ENCODE measurements around the gene CARD18. TPM values are rescaled to one million over a fixed set of nuclear protein-coding genes. Genes with fewer than 3 reads are reported as not detected.

Gene CARD18
- total and polyA plus RNA-seq, 2 donors (not counting 1 experiment from before 2014, with no cell fraction given), result not detected

DNA sequence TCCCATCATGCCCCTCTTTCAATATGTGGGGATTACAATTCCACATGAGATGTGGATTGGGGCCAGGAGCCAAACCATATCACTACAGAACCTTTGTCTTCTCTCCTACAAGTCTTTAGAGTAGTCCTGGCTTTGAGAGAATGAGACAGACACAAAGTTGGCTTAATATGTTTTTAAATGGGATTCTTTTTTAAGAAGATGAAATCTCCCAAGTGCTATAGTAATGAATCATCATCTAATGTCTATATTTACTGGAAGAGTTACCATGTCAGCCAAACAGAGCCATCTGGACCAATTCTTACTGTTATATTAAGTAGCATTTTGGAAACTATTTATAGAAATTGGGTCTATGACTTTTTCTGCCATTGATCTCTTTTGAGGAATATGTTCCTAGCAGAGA, 38.1 kb upstream of the CARD18 start:
- CTCF ChIA-PET, result no interaction called here
- Mint-ChIP-seq H3K4me3 (no peak overlapping the region), H3K27ac (no peak overlapping the region), H3K27me3 (peaks cover 3% of the 10 kb centered on the region), H3K4me1 (no peaks in the 10 kb centered on the region), H3K9me3 (ENCODE audit: insufficient read depth) (no peaks in the 10 kb centered on the region)
- Histone ChIP-seq H2AFZ (ENCODE audit: insufficient read depth, low read depth, low read length, poor library complexity, severe bottlenecking) (no peak overlapping the region), H3K4me3 (ENCODE audit: control extremely low read depth in 1 of 5, extremely low read depth in 1 of 5, insufficient read depth in 1 of 5, low read depth in 2 of 5, low read length in 4 of 5) (no peak overlapping the region), H3K4me2 (replicated peaks; ENCODE audit: low read depth, low read length, poor library complexity, severe bottlenecking) (no peak overlapping the region), H3K27ac (ENCODE audit: low read length in 2 of 2) (no peak overlapping the region), H3K36me3 (replicated peaks in 1 of 2; ENCODE audit: control extremely low read depth in 1 of 2, control insufficient read depth in 1 of 2, extremely low read depth in 1 of 2, insufficient read depth in 2 of 2, low read length in 1 of 2) (no peaks in the 10 kb centered on the region), H3K79me2 (ENCODE audit: control insufficient read depth, insufficient read depth, low read length) (no peaks in the 10 kb centered on the region), H3K9ac (ENCODE audit: low read length) (no peak overlapping the region), H4K20me1 (ENCODE audit: control insufficient read depth, insufficient read depth, low read length, poor library complexity, severe bottlenecking) (no peaks in the 10 kb centered on the region), H3K9me3 (ENCODE audit: control extremely low read depth in 1 of 3, control insufficient read depth in 2 of 3, insufficient read depth in 1 of 3, low read length in 2 of 3) (peaks cover 0 to 1% (median 0%) of the 10 kb centered on the region in 3 donors), H3K27me3 (replicated peaks in 1 of 4; ENCODE audit: control extremely low read depth in 1 of 4, control insufficient read depth in 3 of 4, insufficient read depth in 4 of 4, low read length in 3 of 4) (no peaks in the 10 kb centered on the region), H3K4me1 (ENCODE audit: control insufficient read depth in 2 of 2, insufficient read depth in 2 of 2, low read length in 2 of 2) (no peaks in the 10 kb centered on the region)
- TF ChIP-seq, protein P1, sequence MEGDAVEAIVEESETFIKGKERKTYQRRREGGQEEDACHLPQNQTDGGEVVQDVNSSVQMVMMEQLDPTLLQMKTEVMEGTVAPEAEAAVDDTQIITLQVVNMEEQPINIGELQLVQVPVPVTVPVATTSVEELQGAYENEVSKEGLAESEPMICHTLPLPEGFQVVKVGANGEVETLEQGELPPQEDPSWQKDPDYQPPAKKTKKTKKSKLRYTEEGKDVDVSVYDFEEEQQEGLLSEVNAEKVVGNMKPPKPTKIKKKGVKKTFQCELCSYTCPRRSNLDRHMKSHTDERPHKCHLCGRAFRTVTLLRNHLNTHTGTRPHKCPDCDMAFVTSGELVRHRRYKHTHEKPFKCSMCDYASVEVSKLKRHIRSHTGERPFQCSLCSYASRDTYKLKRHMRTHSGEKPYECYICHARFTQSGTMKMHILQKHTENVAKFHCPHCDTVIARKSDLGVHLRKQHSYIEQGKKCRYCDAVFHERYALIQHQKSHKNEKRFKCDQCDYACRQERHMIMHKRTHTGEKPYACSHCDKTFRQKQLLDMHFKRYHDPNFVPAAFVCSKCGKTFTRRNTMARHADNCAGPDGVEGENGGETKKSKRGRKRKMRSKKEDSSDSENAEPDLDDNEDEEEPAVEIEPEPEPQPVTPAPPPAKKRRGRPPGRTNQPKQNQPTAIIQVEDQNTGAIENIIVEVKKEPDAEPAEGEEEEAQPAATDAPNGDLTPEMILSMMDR (IDR thresholded peaks at IDR 0.05), result no peak
- no peak for TF ChIP-seq EZH2 (IDR thresholded peaks at IDR 0.05; ENCODE audit: borderline replicate concordance, insufficient read depth, low read depth, low read length, poor library complexity, severe bottlenecking)
- DNase-seq, result no peak
- ATAC-seq (ENCODE audit: low read depth), result no peak
- POLR2A ChIA-PET, result no interaction called here
- intact Hi-C loops (cut with micrococcal nuclease), result no loop called here

DNA sequence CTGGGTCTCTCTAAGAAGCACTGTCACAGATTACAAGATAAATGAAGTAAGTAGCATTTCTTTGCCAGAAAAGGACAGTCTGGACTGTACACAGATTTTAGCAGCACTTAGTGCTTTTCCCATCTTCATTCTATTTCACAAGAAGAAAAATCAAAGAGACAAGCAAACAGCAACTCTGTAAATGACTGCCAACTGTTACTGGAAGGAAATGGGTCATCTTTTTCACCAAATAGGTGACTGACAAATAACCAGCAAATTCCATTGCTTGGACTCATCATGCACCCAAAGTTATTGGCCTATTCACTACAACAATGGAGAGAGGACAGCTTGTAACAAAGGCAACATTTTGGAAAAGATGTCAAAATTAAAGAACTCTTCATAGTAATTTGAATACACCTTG, 28.9 kb upstream of the CARD18 start:
- Histone ChIP-seq H3K79me2 (ENCODE audit: control insufficient read depth, insufficient read depth, low read length) (no peaks in the 10 kb centered on the region), H3K4me1 (ENCODE audit: control insufficient read depth in 2 of 2, insufficient read depth in 2 of 2, low read length in 2 of 2) (no peaks in the 10 kb centered on the region), H3K4me2 (replicated peaks; ENCODE audit: low read depth, low read length, poor library complexity, severe bottlenecking) (no peak overlapping the region), H3K9ac (ENCODE audit: low read length) (no peak overlapping the region), H3K4me3 (ENCODE audit: control extremely low read depth in 1 of 5, extremely low read depth in 1 of 5, insufficient read depth in 1 of 5, low read depth in 2 of 5, low read length in 4 of 5) (no peak overlapping the region), H3K36me3 (replicated peaks in 1 of 2; ENCODE audit: control extremely low read depth in 1 of 2, control insufficient read depth in 1 of 2, extremely low read depth in 1 of 2, insufficient read depth in 2 of 2, low read length in 1 of 2) (no peaks in the 10 kb centered on the region), H3K27ac (ENCODE audit: low read length in 2 of 2) (no peak overlapping the region), H3K9me3 (ENCODE audit: control extremely low read depth in 1 of 3, control insufficient read depth in 2 of 3, insufficient read depth in 1 of 3, low read length in 2 of 3) (no peaks in the 10 kb centered on the region), H2AFZ (ENCODE audit: insufficient read depth, low read depth, low read length, poor library complexity, severe bottlenecking) (no peak overlapping the region), H4K20me1 (ENCODE audit: control insufficient read depth, insufficient read depth, low read length, poor library complexity, severe bottlenecking) (no peaks in the 10 kb centered on the region), H3K27me3 (replicated peaks in 1 of 4; ENCODE audit: control extremely low read depth in 1 of 4, control insufficient read depth in 3 of 4, insufficient read depth in 4 of 4, low read length in 3 of 4) (no peaks in the 10 kb centered on the region)
- DNase-seq, result no peak
- H3K4me1 Mint-ChIP-seq, result no peaks in the 10 kb centered on the region
- intact Hi-C loops (cut with micrococcal nuclease), result no loop called here
- H3K4me3 Mint-ChIP-seq, result no peak overlapping the region
- H3K27ac Mint-ChIP-seq, result no peak overlapping the region
- TF ChIP-seq, protein P1 (IDR thresholded peaks at IDR 0.05), result no peak
- ChIA-PET POLR2A (no interaction called here), CTCF (interaction anchor here (0.7 kb wide), 1 partner anchor 14 kb away, joined by 3 read pairs; no protein-coding TSS in a partner anchor)
- no peak for ATAC-seq (ENCODE audit: low read depth)
- H3K9me3 Mint-ChIP-seq (ENCODE audit: insufficient read depth), result peaks cover 8% of the 10 kb centered on the region
- H3K27me3 Mint-ChIP-seq, result no peaks in the 10 kb centered on the region
